Vagina (tissue), 2 donors: Measurements from ENCODE around the gene MTFMT. TPM values are rescaled to one million over a fixed set of nuclear protein-coding genes. Genes with fewer than 3 reads are reported as not detected.

Experiments
- DNase-seq, 2 donors: peaks; one replicate each; pipeline ENCODE4 v3.0.0-alpha.2; 2017; ENCODE audit errors: extremely low spot score in 2 of 2
- H3K27ac ChIP-seq: fragments of 200-600 bp; sonication (generic); one replicate; pipeline ENCODE4 v1.5.1; 2019
- H3K27me3 ChIP-seq: fragments of 200-600 bp; sonication (generic); one replicate; pipeline ENCODE4 v1.5.1; 2019
- H3K36me3 ChIP-seq, 2 donors: fragments of 200-600 bp; sonication (generic); one replicate each; pipeline ENCODE4 v1.5.1; 2017 to 2019
- H3K4me1 ChIP-seq: fragments of 200-600 bp; sonication (generic); one replicate; pipeline ENCODE4 v1.5.1; 2019
- H3K4me3 ChIP-seq, 2 donors: fragments of 200-600 bp; sonication (generic); 1 replicate in 1 of 2; 2 replicates in 1 of 2; pipeline ENCODE4 v1.5.1; 2016 to 2019
- H3K9me3 ChIP-seq: fragments of 200-600 bp; sonication (generic); one replicate; pipeline ENCODE4 v1.5.1; 2019
- CTCF ChIP-seq, 3 experiments: fragments of 450-650 bp in 2 of 3; fragments of 200-600 bp in 1 of 3; sonication (generic) in 1 of 3; IDR thresholded peaks; one replicate each; pipeline ENCODE4 v1.5.1; 2017 to 2019; ENCODE audit warnings: antibody characterized with exemption in 3 of 3, mild to moderate bottlenecking in 2 of 3, moderate library complexity in 2 of 3
- POLR2A ChIP-seq, 2 donors: fragments of 450-650 bp; IDR thresholded peaks; one replicate each; pipeline ENCODE4 v1.6.1; 2017; ENCODE audit warnings: antibody characterized with exemption in 2 of 2, mild to moderate bottlenecking in 2 of 2, moderate library complexity in 2 of 2
- POLR2AphosphoS5 ChIP-seq, 2 donors: sonication (generic); formaldehyde crosslinking; IDR thresholded peaks; one replicate each; pipeline ENCODE4 v1.9.0; 2017; ENCODE audit warnings: antibody characterized with exemption in 2 of 2, mild to moderate bottlenecking in 2 of 2, low read depth in 1 of 2; ENCODE audit not compliant: insufficient read depth in 1 of 2
- intact Hi-C: fragments of 100-400 bp; cut with DNase I; formaldehyde crosslinking; loops from one replicate; pipeline ENCODE4 v1.15.1; 2023
- total RNA-seq: library from RNA; depleted of rRNA; stranded (reverse); fragments of >200 nt; gene quantifications from one replicate; pipeline ENCODE4 v1.2.3, GENCODE V29; 2016

MTFMT gene
- total RNA-seq, 1 donor from 2014 or later: 18.7 TPM

GRCh38 chr15:65072617-65073016 is 43.2 kb upstream of the MTFMT start:
- peak overlapping the region; percentile 92 for H3K27ac ChIP-seq
- no peaks in the 10 kb centered on the region for H3K27me3 ChIP-seq
- H3K4me3 ChIP-seq: no peak overlapping the region
- intact Hi-C loops: no loop called here
- no peak for DNase-seq
- H3K4me1 ChIP-seq: peaks cover 32% of the 10 kb centered on the region
- H3K9me3 ChIP-seq: no peaks in the 10 kb centered on the region
- TF ChIP-seq CTCF (IDR thresholded peaks at IDR 0.05) (no peak), POLR2AphosphoS5 (IDR thresholded peaks at IDR 0.05; ENCODE audit: insufficient read depth in 1 of 2, low read depth in 1 of 2) (no peak), POLR2A (IDR thresholded peaks at IDR 0.05) (no peak)
- H3K36me3 ChIP-seq: no peaks in the 10 kb centered on the region

DNA sequence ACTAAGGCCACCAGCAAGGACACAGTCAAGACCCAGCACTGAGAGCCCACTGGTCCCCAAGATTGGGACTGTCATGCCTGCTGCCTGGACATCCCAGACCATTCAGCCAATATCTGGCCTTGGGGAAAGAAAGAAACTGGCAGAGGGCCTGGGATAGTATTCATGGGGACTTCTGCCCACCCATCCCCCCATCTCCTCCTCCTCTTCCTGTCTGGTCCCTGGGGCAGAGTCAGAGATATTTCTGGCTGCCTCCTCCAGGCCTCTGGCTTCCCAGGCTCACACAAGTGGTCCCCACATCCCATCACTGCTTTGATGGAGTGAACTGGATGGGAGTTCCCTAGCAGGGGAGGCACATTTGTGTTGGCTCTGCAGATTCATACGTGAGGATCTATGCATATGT is 42.6 kb upstream of the MTFMT start:
- TF ChIP-seq CTCF (IDR thresholded peaks at IDR 0.05) (no peak), POLR2AphosphoS5 (IDR thresholded peaks at IDR 0.05; ENCODE audit: insufficient read depth in 1 of 2, low read depth in 1 of 2) (no peak), POLR2A (IDR thresholded peaks at IDR 0.05) (no peak)
- Histone ChIP-seq H3K27ac (peak overlapping the region; percentile 92), H3K36me3 (no peaks in the 10 kb centered on the region), H3K4me1 (peaks cover 32% of the 10 kb centered on the region), H3K27me3 (no peaks in the 10 kb centered on the region), H3K4me3 (no peak overlapping the region), H3K9me3 (no peaks in the 10 kb centered on the region)
- intact Hi-C loops: no loop called here
- no peak for DNase-seq

DNA sequence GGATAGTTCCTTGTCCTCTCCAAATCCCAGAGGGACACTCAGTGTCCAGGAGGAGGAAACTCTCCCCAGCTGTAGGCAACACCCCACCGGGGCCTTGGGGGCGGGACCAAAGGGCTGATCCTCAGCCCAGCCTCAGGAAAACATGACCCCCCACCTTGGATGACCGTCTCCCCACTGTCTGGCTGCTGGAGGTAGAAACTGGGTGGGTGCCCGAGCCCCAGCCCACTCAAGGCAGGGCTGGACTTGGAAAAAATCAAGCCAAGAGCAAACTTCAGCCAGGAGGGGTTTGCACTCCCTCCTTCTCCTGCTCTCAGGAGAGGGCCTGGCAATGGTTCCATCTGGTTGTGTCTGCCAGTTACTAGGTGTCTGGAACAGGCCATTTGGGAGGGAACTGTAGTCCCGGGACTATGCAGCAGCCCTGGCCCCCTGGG is 42.0 kb upstream of the MTFMT start:
- Histone ChIP-seq H3K36me3 (no peaks in the 10 kb centered on the region), H3K27ac (peak overlapping the region; percentile 92), H3K27me3 (no peaks in the 10 kb centered on the region), H3K4me3 (no peak overlapping the region), H3K4me1 (peaks cover 38% of the 10 kb centered on the region), H3K9me3 (no peaks in the 10 kb centered on the region)
- TF ChIP-seq POLR2AphosphoS5 (IDR thresholded peaks at IDR 0.05; ENCODE audit: insufficient read depth in 1 of 2, low read depth in 1 of 2) (peak in 1 of 2 donors; percentile 55), POLR2A (IDR thresholded peaks at IDR 0.05) (no peak)
- intact Hi-C loops: no loop called here
- DNase-seq: no peak

- Histone ChIP-seq H3K27ac (peak overlapping the region; percentile 92), H3K4me3 (no peak overlapping the region), H3K36me3 (no peaks in the 10 kb centered on the region), H3K9me3 (no peaks in the 10 kb centered on the region), H3K4me1 (peaks cover 44% of the 10 kb centered on the region), H3K27me3 (no peaks in the 10 kb centered on the region)
- DNase-seq: peak in 1 of 2 donors; percentile 81
- intact Hi-C loops: no loop called here
- no peak for TF ChIP-seq CTCF (IDR thresholded peaks at IDR 0.05)
- no peak for TF ChIP-seq POLR2AphosphoS5 (IDR thresholded peaks at IDR 0.05; ENCODE audit: insufficient read depth in 1 of 2, low read depth in 1 of 2)
- no peak for TF ChIP-seq POLR2A (IDR thresholded peaks at IDR 0.05)
Measured at GRCh38 chr15:65069779-65070546, 40.5 kb upstream of the MTFMT start.

GRCh38 chr15:65069179-65069578 is 39.7 kb upstream of the MTFMT start:
- no peaks in the 10 kb centered on the region for H3K36me3 ChIP-seq
- no peaks in the 10 kb centered on the region for H3K9me3 ChIP-seq
- TF ChIP-seq POLR2AphosphoS5 (IDR thresholded peaks at IDR 0.05; ENCODE audit: insufficient read depth in 1 of 2, low read depth in 1 of 2) (peak; percentile 30 to 34), POLR2A (IDR thresholded peaks at IDR 0.05) (no peak)
- H3K4me3 ChIP-seq: no peak overlapping the region
- no peaks in the 10 kb centered on the region for H3K27me3 ChIP-seq
- peak in 1 of 2 donors; percentile 97 for DNase-seq
- peaks cover 52% of the 10 kb centered on the region for H3K4me1 ChIP-seq
- H3K27ac ChIP-seq: peak overlapping the region; percentile 92
- intact Hi-C loops: no loop called here

GRCh38 chr15:65068403-65068788 is 39.0 kb upstream of the MTFMT start:
- H3K4me1 ChIP-seq: peaks cover 60% of the 10 kb centered on the region
- no peaks in the 10 kb centered on the region for H3K9me3 ChIP-seq
- intact Hi-C loops: no loop called here
- no peaks in the 10 kb centered on the region for H3K27me3 ChIP-seq
- DNase-seq: peak in 1 of 2 donors; percentile 84
- TF ChIP-seq POLR2AphosphoS5 (IDR thresholded peaks at IDR 0.05; ENCODE audit: insufficient read depth in 1 of 2, low read depth in 1 of 2): no peak
- H3K27ac ChIP-seq: peak overlapping the region; percentile 92
- H3K4me3 ChIP-seq: peak overlapping the region; percentile 66 to 83
- no peaks in the 10 kb centered on the region for H3K36me3 ChIP-seq
